GM23338 (cell line): ENCODE measurements around the gene SIGLEC8. TPM values are rescaled to one million over a fixed set of nuclear protein-coding genes. Genes with fewer than 3 reads are reported as not detected.

Experiments
- ATAC-seq: fragments of 200-7000 bp; cut with Tn5 transposase; 3 replicates; pipeline ENCODE4 v1.9.1; 2020
- DNase-seq: peaks from one replicate; pipeline ENCODE4 v3.0.0-alpha.2; 2015; ENCODE audit warnings: low spot score
- H2AFZ ChIP-seq: fragments of 200-600 bp; sonication (generic); 2 replicates; pipeline ENCODE4 v1.8.0; 2016; ENCODE audit warnings: antibody characterized with exemption, mild to moderate bottlenecking, moderate library complexity
- H3F3A ChIP-seq: fragments of 200-600 bp; sonication (generic); replicated peaks from 2 replicates; pipeline ENCODE4 v1.8.0; 2017; ENCODE audit warnings: antibody characterized with exemption, mixed run types, low read depth
- H3K27ac ChIP-seq: fragments of 200-600 bp; sonication (generic); 2 replicates; pipeline ENCODE4 v1.6.1; 2016; ENCODE audit warnings: low read depth
- H3K27me3 ChIP-seq: fragments of 200-600 bp; sonication (generic); 2 replicates; pipeline ENCODE4 v1.8.0; 2016; ENCODE audit warnings: mild to moderate bottlenecking, mixed run types, moderate library complexity; ENCODE audit not compliant: insufficient read depth
- H3K36me3 ChIP-seq: fragments of 200-600 bp; sonication (generic); 2 replicates; pipeline ENCODE4 v1.8.0; 2016; ENCODE audit warnings: mild to moderate bottlenecking; ENCODE audit not compliant: insufficient read depth
- H3K4me1 ChIP-seq: fragments of 200-600 bp; sonication (generic); 2 replicates; pipeline ENCODE4 v1.8.0; 2016; ENCODE audit warnings: mild to moderate bottlenecking, moderate library complexity; ENCODE audit not compliant: insufficient read depth
- H3K4me2 ChIP-seq: fragments of 200-600 bp; sonication (generic); 2 replicates; pipeline ENCODE4 v1.7.1; 2017; ENCODE audit warnings: mixed run types
- H3K4me3 ChIP-seq: fragments of 200-600 bp; sonication (generic); 2 replicates; pipeline ENCODE4 v1.6.1; 2016; ENCODE audit warnings: mixed run types
- H3K79me2 ChIP-seq: fragments of 200-600 bp; sonication (generic); replicated peaks from 2 replicates; pipeline ENCODE4 v1.8.0; 2017; ENCODE audit warnings: mild to moderate bottlenecking; ENCODE audit not compliant: insufficient read depth
- H3K9me2 ChIP-seq: fragments of 200-600 bp; sonication (generic); 2 replicates; pipeline ENCODE4 v1.8.0; 2017; ENCODE audit not compliant: insufficient read depth
- H4K20me1 ChIP-seq: fragments of 200-600 bp; sonication (generic); replicated peaks from 2 replicates; pipeline ENCODE4 v1.8.0; 2017; ENCODE audit warnings: mild to moderate bottlenecking; ENCODE audit not compliant: insufficient read depth
- H3K27ac Mint-ChIP-seq: 2 replicates; pipeline ENCODE4 v1.8.0; 2020; ENCODE audit warnings: inconsistent platforms, mild to moderate bottlenecking, moderate library complexity, mixed read lengths
- H3K27me3 Mint-ChIP-seq: 3 replicates; pipeline ENCODE4 v1.8.0; 2022; ENCODE audit warnings: low read depth, mild to moderate bottlenecking, moderate library complexity, mixed read lengths, inconsistent platforms; ENCODE audit not compliant: insufficient read depth, poor library complexity
- H3K36me3 Mint-ChIP-seq: 3 replicates; pipeline ENCODE4 v1.8.0; 2021; ENCODE audit warnings: low read depth, mild to moderate bottlenecking, inconsistent platforms, moderate library complexity, mixed read lengths
- H3K4me1 Mint-ChIP-seq: 3 replicates; pipeline ENCODE4 v1.8.0; 2020; ENCODE audit warnings: mild to moderate bottlenecking, inconsistent platforms, mixed read lengths
- H3K4me3 Mint-ChIP-seq: 3 replicates; pipeline ENCODE4 v1.8.0; 2021; ENCODE audit warnings: moderate library complexity, mild to moderate bottlenecking, inconsistent platforms, mixed read lengths
- H3K9me3 Mint-ChIP-seq: 3 replicates; pipeline ENCODE4 v1.8.0; 2020; ENCODE audit warnings: moderate library complexity, mild to moderate bottlenecking, inconsistent platforms, mixed read lengths
- CREB1 ChIP-seq: fragments of 250-450 bp; sonication (Bioruptor Pico); IDR thresholded peaks from 2 replicates; pipeline ENCODE4 v1.5.0; 2020; ENCODE audit warnings: low read depth, mild to moderate bottlenecking, moderate library complexity
- ETS1 ChIP-seq: IDR thresholded peaks from 2 replicates; pipeline ENCODE4 v1.6.1; 2016; ENCODE audit warnings: antibody characterized with exemption
- EZH2 ChIP-seq: fragments of 200-600 bp; sonication (generic); IDR thresholded peaks from one replicate; pipeline ENCODE4 v1.8.0; 2017; ENCODE audit warnings: antibody characterized with exemption, mild to moderate bottlenecking, low read depth; ENCODE audit not compliant: unreplicated experiment
- EZH2phosphoT487 ChIP-seq: fragments of 200-600 bp; sonication (generic); IDR thresholded peaks from one replicate; pipeline ENCODE4 v1.8.1; 2018; ENCODE audit warnings: antibody characterized with exemption; ENCODE audit not compliant: unreplicated experiment
- JUNB ChIP-seq: IDR thresholded peaks from one replicate; pipeline ENCODE4 v1.6.1; 2016; ENCODE audit warnings: antibody characterized with exemption; ENCODE audit not compliant: unreplicated experiment
- NANOG ChIP-seq: IDR thresholded peaks from 2 replicates; pipeline ENCODE4 v1.6.1; 2016; ENCODE audit warnings: antibody characterized with exemption, borderline replicate concordance
- POLR2AphosphoS5 ChIP-seq: IDR thresholded peaks from 2 replicates; pipeline ENCODE4 v1.6.1; 2016; ENCODE audit warnings: antibody characterized with exemption, low read depth
- ZNF114 ChIP-seq: fragments of 250-450 bp; sonication (Bioruptor Pico); IDR thresholded peaks from 2 replicates; pipeline ENCODE4 v1.5.0; 2020; ENCODE audit warnings: mild to moderate bottlenecking, moderate library complexity
- ZNF331 ChIP-seq: fragments of 250-450 bp; sonication (Bioruptor Pico); IDR thresholded peaks from 2 replicates; pipeline ENCODE4 v1.5.0; 2020; ENCODE audit warnings: low read depth, mild to moderate bottlenecking, moderate library complexity
- polyA plus RNA-seq: library from polyadenylated mRNA; unstranded; fragments of >200 nt; fragmentation: Nextera tagmentation; extraction: Ambion mirVana; gene quantifications from 2 replicates; pipeline ENCODE4 v1.2.1, GENCODE V29; 2016
- total RNA-seq: library from RNA; depleted of rRNA; stranded (reverse); fragments of >200 nt; shearing (Covaris generic); gene quantifications from 2 replicates; pipeline ENCODE4 v1.2.3, GENCODE V29; 2014
- TF ChIP-seq, protein P1 (sequence below), 2 experiments: fragments of 200-600 bp in 1 of 2; sonication (generic) in 1 of 2; conservative IDR thresholded peaks; 2 replicates each; pipeline versions ENCODE4 v1.5.1 to v1.6.1; 2016 to 2017; ENCODE audit warnings: antibody characterized with exemption in 2 of 2, low read depth in 2 of 2, mild to moderate bottlenecking in 2 of 2, moderate library complexity in 1 of 2

The SIGLEC8 gene
- total and polyA plus RNA-seq, 2 experiments from 2014 or later: not detected

DNA sequence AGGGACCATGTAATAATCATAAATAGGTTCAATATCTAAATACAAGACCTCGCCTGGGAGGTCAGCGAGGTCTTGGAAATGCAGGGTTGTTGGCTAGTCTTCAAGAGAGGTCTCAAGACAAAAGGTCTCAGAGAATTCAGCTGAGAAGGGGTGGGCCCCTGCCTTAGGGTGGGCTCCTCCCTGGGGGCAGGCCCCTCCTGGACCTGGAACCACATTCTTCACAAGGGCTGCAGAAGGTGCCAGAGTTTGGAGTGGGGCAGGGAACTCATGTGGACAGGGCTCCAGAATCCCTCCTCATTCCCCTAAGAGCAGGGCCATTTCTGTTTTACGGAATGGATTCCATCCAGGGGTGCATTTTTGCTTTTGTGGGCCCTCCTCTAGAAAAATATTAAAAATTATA is 30.2 kb upstream of the SIGLEC8 start:
- peaks cover 95% of the 10 kb centered on the region for H3K9me3 Mint-ChIP-seq
- no peak overlapping the region for H3K27ac ChIP-seq
- H2AFZ ChIP-seq: no peak overlapping the region
- H3K4me1 Mint-ChIP-seq: no peaks in the 10 kb centered on the region
- no peaks in the 10 kb centered on the region for H3K9me2 ChIP-seq
- H3K27me3 Mint-ChIP-seq: peaks cover 11% of the 10 kb centered on the region
- no peak for DNase-seq
- H3K4me3 Mint-ChIP-seq: no peak overlapping the region
- H3K4me1 ChIP-seq: no peaks in the 10 kb centered on the region
- no peaks in the 10 kb centered on the region for H3F3A ChIP-seq
- peaks cover 40% of the 10 kb centered on the region for H3K36me3 Mint-ChIP-seq
- no peaks in the 10 kb centered on the region for H3K36me3 ChIP-seq
- no peak for ATAC-seq
- H3K79me2 ChIP-seq: no peaks in the 10 kb centered on the region
- H3K4me2 ChIP-seq: no peak overlapping the region
- H3K27ac Mint-ChIP-seq: no peak overlapping the region
- H3K4me3 ChIP-seq: no peak overlapping the region
- H3K27me3 ChIP-seq: no peaks in the 10 kb centered on the region
- no peaks in the 10 kb centered on the region for H4K20me1 ChIP-seq
- no peak for TF ChIP-seq ZNF331 (CRISPR knock-in tag)
- no peak for TF ChIP-seq ZNF114 (CRISPR knock-in tag)
- no peak for TF ChIP-seq CREB1
- TF ChIP-seq, protein P1, sequence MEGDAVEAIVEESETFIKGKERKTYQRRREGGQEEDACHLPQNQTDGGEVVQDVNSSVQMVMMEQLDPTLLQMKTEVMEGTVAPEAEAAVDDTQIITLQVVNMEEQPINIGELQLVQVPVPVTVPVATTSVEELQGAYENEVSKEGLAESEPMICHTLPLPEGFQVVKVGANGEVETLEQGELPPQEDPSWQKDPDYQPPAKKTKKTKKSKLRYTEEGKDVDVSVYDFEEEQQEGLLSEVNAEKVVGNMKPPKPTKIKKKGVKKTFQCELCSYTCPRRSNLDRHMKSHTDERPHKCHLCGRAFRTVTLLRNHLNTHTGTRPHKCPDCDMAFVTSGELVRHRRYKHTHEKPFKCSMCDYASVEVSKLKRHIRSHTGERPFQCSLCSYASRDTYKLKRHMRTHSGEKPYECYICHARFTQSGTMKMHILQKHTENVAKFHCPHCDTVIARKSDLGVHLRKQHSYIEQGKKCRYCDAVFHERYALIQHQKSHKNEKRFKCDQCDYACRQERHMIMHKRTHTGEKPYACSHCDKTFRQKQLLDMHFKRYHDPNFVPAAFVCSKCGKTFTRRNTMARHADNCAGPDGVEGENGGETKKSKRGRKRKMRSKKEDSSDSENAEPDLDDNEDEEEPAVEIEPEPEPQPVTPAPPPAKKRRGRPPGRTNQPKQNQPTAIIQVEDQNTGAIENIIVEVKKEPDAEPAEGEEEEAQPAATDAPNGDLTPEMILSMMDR (conservative IDR thresholded peaks at IDR 0.05; ENCODE audit: low read depth in 2 of 2): no peak
- TF ChIP-seq NANOG: no peak
- TF ChIP-seq ETS1: no peak
- TF ChIP-seq JUNB: no peak
- TF ChIP-seq POLR2AphosphoS5: no peak
- TF ChIP-seq EZH2: no peak

GRCh38 chr19:51485960-51486660 is 27.9 kb upstream of the SIGLEC8 start:
- Histone ChIP-seq H3K4me3 (no peak overlapping the region), H3K27me3 (no peaks in the 10 kb centered on the region), H3K36me3 (no peaks in the 10 kb centered on the region), H3K9me2 (peaks cover 2% of the 10 kb centered on the region; the same call in 1 of the 2 replicates), H3K79me2 (no peaks in the 10 kb centered on the region), H3K4me1 (no peaks in the 10 kb centered on the region), H4K20me1 (no peaks in the 10 kb centered on the region), H2AFZ (no peak overlapping the region), H3F3A (no peaks in the 10 kb centered on the region), H3K4me2 (no peak overlapping the region), H3K27ac (no peak overlapping the region)
- Mint-ChIP-seq H3K36me3 (peaks cover 32% of the 10 kb centered on the region), H3K4me1 (no peaks in the 10 kb centered on the region), H3K4me3 (no peak overlapping the region), H3K27me3 (peaks cover 6% of the 10 kb centered on the region), H3K9me3 (peaks cover 95% of the 10 kb centered on the region), H3K27ac (no peak overlapping the region)
- ATAC-seq (no peak), DNase-seq (no peak)
- TF ChIP-seq EZH2phosphoT487: no peak
- TF ChIP-seq, protein P1 (conservative IDR thresholded peaks at IDR 0.05; ENCODE audit: low read depth in 2 of 2): no peak
- TF ChIP-seq ZNF331 (CRISPR knock-in tag): no peak
- TF ChIP-seq CREB1: no peak
